ENCODE data around the gene IL3RA.
A peak's percentile ranks its signal among the peaks of the same experiment; 100 is the strongest.

The IL3RA gene

DNA sequence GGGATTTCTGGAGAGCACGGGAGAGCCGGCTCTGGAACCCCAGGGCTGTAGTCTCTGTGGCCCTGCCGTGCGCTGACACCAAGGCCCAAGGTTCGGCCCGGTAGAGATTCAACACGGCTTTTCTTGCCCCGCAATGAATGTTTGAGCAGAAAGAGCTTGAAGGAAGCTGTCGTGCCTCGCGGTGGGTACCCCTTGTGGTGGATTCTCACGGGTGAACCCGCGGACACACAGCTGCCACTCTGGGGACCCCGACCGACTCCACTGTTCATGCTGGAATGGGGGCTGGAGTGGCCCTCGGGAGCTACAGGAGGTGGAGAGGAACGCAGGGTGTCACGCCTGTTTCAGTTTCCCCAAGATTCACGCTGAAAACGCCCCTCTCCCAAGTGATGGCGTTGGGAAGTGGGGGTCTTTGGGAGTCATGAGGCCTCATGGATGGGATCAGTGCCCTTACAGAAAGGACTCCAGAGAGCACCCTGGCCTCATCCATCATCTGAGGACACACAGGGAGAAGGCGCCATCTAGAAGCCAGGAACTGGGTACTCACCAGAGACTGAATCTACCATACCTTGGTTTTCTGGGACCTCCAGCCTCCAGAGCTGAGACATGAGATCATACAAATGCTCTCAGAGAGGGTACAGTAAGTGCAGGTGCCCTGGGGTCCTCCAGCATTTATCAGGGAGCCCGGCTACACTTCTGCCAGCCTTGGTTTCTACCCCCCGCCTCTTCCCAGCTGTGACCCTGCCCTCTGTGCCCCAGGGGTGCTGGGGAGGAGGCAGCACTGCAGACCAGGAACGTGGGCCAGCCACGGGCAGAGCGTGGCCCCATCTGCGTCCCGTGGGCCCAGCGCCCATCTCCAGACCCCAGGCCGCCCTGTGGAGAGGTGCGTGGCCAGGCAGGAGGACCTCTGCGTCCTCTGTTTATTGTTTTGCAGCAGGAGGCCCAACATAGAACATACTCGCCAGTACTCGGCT is 49.0 kb downstream of the IL3RA start:
- no peak for DNase-seq

DNA sequence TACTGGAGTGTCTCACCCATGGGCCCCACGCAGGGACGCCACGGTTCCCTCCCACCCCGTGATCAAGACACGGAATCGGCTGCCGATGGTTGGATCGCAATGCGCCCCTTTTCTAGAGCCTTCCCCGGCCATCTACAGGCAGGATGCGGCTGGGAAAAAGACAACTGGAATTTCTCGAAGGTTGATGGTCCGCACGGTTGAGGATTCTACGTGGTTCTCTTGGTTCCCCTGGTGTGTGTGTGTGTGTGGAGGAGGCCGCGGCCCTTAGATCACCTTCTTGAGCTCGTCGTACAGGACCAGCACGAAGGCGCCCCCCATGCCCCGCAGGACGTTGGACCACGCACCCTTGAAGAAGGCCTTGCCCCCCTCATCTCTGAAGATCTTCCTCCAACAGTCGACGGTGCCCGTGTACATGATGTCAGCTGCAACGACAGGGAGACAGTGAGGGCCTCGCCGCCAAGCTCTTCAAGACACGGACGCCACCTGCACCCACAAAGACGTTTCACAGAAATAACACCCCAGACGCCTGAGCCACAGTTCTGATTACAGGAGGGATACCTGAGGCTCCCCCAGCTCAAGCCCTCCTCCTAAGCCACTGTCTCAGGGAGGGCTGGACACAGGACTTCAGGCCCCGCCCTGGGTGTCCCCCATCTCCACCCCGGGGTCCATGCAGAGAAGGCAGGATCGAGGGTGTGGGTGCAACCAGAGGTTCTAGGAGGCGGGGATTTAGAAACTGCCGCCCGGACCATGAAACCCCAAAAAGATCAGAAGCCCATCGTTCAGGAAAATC is 49.9 kb downstream of the IL3RA start:
- no peak for DNase-seq

DNA sequence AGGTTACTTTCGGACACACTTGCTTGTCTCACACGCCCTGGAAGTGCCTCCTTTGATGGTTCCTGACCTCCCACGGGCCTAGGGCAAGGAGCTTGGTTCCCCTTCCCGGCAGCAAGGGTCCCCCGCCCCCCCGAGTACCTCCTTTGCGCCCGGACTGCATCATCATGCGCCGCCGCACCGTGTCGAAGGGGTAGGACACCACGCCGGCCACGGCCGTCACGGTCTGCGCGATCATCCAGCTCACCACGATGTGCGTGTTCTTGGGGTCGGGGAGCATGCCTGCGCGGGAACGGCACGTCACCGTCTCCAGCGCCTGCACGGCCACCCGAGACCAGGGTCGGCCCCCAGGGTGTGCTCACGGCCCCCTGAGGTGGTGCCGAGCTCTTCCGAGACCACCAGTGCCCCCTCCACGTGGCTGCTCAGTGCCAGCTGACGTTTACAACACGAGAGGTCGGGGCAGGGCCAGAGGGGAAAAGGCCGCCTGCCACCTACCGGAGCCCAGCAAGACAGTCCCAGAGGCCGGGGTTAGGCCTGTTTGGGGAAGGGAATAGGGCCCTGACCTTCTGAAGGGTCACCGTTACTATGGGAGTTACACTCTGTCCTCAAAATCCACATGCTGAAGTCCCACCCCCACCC is 50.7 kb downstream of the IL3RA start:
- DNase-seq = no peak

DNA sequence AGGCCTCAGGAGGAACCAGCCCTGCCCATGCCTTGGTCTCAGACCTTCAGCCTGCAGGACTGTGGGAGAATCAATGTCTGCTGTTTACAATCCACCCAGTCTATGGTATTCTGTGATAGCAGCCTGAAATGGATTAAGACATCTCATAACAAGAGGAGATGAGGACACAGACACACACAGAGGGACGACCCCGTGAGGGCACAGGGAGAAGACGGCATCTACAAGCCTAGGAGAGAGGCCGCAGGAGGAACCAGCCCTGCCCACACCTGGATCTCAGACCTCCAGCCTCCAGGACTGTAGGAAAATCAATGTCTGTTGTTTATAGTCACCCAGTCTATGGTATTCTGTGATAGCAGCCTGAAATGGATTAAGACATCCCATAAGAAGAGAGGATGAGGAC is 52.1 kb downstream of the IL3RA start:
- no peak for DNase-seq

DNA sequence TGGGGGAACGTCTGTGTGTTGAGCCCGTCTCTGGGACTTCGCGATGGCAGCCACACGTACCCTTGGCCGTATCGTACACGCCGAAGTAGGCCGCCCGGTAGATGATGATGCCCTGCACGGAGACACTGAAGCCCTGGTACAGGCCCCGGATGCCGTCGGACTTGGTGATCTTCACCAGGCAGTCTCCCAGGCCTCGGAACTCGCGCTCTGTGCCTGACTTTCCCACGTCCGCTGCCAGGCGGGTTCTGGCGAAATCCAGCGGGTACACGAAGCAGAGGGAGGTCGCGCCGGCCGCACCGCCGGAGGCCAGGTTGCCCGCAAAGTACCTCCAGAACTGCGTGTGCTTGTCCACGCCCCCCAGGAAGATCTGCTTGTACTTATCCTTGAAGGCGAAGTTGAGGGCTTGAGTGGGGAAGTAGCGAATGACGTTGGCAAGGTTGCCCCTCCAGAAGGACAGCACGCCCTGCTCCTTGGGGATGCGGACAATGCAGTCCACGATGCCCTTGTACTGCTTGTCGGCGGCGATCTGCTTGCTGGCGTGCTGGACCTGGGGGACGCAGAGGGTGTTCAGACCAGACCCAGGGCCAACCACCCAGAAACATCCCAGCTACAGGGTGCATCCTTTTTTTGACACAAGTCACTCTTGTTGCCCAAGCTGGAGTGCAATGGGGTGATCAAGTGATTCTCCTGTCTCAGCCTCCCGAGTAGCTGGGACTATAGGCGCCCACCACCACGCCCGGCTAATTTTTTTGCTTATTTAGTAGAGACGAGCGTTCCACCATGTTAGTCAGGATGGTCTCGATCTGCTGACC is 52.8 kb downstream of the IL3RA start:
- DNase-seq = no peak

DNA sequence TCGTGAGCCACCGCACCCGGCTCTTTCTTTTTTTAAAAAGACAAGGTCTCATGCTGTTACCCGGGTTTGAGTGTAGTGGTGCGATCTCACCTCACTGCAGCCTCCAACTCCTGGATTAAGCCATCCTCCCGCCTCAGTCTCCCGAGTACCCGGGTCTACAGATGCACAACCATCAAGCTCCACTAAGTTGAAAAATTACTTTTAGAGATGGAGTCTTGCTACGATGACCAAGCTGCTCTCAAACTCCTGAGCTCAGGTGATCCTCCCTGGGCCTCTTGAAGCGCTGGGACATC is 53.4 kb downstream of the IL3RA start:
- DNase-seq = no peak

DNA sequence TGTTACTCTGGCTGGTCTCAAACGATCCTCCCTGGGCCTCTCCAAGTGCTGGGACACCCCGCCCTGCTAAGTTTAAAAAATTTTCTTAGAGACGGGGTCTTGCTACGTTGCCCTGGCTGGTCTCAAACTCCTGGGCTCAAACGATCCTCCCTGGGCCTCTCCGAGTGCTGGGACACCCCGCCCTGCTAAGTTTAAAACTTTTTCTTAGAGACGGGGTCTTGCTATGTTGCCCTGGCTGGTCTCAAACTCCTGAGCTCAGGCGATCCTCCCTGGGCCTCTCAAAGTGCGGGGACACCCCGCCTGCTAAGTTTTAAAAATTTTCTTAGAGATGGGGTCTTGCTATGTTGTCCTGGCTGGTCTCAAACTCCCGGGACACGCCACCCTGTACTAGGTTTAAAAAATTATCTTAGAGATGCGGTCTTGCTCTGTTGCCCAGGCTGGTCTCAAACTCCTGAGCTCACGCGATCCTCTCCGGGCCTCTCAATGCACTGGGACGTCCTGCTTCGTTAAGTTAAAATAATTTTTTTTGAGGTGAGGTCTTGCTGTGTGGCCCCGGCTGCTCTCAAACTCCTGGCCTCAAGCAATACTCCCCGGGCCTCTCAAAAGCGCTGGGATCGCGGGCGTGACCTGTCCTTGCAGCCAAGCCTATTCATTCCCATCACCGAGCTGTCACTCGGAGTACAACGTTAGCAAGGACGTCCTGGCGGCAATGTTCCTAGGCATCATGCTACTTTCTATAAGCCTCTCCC is 54.2 kb downstream of the IL3RA start:
- no peak for DNase-seq

DNA sequence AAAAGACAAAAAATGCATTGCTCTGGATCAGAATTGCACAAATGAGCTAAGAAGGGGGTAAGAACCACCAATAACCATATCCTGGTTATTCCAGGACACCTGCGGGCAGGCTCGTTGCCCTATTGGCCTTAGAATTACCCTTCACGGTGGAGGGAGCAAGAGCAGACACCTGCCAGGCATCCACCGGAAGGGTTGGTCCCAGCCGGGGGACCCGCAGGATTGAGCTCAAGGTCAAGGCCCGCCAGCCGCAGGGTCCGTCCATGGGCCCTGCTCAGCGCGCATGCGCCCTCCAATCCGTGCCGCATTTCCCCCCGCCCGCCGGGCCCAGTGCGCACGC is 54.8 kb downstream of the IL3RA start:
- DNase-seq = no peak

DNA sequence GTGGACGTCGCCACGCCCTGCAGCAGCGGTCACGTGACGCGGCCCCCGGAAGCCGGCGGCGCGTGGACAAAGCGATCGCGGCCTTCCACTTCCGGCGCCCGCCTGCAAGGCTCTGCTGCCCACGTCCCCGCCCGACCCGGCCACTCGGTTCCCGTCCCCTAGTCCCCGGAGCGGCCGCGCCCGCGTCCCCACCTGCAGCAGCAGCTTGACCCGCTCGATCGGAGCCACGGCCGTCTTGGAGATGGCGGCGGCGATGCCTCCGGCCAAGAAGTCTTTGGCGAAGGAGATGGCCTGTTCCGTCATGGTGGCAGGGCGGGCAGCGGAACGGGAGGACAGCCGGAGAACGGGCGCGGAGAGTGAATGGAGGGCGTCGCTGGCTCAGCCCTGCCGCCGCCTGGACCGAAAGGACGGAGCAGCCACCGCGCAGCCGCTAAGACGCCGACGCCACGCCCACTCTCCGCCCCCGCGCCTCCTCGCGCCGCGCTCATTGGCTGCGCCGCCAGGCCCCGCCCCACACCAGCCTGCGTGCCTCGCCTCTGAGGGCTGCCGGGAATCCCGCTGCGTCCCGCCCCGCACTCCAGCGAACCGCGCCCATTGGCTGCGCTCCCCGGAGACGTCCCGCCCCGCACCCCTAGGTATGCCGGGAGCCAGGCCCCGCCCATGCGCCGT is 55.3 kb downstream of the IL3RA start, which contains the start of gene SLC25A6:
Gene SLC25A6 (minus strand): TSS at position 407 of the 669 bp plus-strand sequence. CDS start 104 bp downstream, at position 303.
- DNase-seq = peak; percentile 99

DNA sequence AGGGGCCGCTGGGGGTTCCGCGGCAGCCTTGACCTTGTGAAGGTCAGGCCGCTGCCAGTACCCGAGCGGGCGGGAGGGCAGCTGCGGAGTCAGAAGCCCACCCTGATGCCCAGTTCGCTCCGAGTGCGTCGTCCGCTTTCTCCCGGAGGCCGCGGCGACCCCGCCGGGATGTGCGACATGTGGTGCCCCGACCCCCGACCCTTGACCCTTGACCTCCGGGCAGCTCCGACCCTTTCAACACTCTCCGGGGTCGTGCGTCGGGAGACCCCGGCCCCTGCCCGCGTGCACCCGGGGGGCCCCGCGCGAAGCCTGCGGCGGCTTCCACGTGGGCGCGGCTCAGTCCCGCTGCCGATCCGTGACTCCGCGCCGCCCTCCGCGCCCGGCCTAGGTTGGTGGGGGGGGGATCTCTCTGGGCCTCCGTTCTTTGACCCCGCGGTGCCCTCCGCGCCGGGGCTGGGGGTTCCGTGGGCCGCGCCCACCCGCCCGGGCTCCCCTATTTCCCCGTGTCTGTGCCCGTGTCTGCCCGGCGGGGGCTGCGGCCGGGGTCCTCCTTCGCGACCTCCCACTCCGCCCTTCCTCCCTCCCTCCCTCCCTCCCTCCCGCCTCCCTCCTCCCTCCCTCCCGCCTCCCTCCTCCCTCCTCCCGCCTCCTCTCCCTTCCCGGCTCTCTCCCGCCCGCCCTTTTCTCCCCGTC is 55.9 kb downstream of the IL3RA start:
- no peak for DNase-seq

DNA sequence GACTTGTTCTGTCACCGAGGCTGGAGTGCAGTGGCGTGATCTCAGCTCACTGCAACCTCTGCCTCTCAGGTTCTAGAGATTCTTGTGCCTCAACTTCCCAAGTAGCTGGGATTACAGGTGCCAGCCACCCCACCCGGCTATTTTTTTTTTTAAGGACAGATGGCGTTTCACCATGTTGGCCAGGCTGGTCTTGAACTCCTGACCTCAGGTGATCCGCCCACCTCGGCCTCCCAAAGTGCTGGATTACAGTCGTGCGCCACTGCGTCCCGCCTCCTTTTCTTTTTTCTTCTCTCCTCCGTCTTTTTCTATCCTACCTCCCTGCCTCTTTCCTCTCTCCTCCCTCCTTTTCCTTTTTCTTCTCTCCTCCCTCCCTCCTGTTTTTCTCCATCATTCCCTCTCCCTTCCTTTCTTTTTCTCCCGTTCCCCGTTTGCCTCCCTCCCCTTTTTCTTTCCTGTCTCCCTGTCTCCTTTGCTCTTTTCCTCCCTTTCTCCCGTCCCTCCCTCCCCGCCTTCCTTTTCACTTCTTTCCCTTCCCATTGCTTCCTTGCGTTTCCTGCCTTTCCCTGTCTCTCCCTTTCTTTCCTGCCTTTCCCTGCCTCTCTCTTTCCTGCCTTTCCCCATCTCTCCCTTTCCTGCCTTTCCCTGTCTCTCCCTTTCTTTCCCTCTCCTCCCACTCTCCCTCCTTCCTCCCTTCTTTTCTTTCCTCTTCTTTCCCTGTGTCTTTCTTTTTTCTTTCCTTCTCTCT is 57.5 kb downstream of the IL3RA start:
- DNase-seq = no peak

DNA sequence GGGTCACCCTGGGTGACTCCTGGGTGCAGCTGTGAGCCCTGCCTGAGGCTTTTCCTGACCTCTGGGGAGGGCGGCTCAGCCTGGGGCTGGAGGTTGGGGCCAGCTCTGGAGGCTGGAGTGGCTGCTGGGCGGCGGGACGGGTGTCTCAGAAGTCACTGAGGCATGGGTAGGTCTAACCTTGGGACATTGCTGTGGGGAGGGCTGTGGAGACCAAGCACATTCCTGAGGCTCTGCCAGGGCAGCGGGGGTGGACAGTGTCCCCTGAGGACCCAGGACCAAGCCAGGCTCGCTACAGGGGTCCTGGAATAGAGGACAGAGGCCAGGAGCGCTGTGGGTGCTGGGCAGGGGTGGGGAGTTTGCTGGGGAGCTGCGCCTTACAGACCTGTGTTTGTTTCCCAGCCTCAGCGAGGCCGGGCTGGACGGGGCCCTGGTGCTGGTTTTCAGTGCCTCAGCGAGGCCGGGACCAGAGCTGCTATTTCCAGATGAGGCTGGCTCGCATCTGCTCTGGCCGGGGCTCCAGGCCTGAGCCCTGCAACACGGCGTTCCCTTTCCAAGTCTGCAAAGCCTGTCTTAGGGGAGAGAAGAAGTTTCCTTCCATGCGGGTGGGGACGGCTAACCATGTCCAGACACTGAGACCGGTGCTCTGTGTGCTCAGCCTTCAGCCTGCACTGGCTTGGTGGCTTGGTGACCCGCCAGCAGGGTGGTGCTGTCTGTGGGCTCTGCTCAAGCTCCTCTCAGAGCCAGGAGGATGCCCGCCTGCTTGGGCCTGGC is 58.3 kb downstream of the IL3RA start:
- DNase-seq = no peak

DNA sequence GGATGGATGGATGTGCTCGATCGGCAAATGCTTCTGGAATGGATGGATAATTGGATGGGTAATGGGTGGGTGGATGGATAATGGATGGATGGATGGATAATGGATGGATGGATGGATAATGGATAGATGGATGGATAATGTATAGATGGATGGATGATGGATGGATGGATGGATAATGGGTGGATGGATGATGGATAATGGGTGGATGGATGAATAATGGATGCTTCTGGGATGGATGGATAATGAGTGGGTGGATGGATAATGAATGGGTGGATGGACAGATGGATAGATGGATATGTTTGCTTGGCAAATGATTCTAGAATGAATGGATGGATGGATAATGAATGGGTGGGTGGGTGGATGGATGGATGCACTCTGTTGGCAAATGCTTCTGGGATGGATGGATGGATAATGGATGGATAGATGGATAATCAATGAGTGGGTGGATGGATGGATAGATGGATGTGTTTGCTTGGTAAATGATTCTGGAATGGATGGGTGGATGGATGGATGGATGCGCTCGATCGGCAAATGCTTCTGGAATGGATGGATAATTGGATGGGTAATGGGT is 59.1 kb downstream of the IL3RA start:
- DNase-seq = no peak

DNA sequence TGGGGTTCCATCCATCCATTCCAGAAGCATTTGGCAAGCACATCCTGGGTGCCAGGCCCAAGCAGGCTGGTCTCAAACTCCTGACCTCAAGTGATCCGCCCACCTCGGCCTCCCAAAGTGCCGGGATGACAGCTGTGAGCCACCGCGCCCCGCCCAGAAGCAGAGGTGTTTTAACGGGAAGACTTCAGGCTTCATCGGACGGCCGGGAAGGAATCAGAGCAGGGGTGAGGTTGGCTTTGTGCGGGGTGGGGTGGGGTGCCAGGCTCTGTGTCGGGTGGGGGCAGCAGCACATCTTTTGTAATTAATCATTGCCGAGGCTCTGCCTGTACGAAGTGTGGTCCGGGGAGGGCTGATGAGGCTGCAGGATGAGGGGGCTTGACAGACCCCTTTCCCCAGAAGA is 60.4 kb downstream of the IL3RA start:
- no peak for DNase-seq

DNA sequence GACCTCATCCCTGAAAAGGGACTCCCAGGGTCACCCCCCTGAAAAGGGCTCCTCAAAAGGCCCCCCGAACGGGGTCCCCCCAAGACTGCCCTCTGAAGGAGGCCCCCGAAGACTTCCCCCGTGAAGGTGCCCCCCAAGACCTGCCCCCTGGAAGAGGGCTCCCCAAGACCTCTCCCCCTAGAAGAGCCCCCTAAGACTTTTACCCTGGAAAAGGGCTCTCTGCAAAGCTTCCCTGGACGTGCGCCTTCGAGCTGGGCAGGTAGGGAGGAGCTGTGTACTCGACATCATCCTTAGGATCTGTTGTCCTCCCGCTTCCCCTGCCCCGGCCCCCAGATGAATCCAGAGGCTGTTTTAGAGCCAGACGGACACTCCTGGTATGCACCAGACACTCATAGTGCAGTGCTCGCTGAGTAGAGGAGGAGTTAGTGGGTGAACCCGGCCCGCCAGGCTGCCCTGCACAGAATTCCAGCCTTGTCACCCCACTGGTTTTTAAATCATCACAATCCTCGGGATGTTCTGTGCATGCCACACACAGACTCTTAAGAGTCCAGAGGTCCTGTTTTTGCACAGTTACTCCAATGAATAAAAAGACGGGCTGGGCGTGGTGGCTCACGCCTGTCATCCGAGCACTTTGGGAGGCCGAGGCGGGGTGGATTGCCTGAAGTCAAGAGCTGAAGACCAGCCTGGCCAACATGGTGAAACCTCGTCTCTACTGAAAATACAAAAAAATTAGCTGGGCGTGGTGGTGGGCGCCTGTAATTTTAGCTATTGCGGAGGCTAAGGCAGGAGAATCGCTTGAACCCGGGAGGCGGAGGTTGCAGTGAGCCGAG is 61.1 kb downstream of the IL3RA start:
- DNase-seq = no peak

DNA sequence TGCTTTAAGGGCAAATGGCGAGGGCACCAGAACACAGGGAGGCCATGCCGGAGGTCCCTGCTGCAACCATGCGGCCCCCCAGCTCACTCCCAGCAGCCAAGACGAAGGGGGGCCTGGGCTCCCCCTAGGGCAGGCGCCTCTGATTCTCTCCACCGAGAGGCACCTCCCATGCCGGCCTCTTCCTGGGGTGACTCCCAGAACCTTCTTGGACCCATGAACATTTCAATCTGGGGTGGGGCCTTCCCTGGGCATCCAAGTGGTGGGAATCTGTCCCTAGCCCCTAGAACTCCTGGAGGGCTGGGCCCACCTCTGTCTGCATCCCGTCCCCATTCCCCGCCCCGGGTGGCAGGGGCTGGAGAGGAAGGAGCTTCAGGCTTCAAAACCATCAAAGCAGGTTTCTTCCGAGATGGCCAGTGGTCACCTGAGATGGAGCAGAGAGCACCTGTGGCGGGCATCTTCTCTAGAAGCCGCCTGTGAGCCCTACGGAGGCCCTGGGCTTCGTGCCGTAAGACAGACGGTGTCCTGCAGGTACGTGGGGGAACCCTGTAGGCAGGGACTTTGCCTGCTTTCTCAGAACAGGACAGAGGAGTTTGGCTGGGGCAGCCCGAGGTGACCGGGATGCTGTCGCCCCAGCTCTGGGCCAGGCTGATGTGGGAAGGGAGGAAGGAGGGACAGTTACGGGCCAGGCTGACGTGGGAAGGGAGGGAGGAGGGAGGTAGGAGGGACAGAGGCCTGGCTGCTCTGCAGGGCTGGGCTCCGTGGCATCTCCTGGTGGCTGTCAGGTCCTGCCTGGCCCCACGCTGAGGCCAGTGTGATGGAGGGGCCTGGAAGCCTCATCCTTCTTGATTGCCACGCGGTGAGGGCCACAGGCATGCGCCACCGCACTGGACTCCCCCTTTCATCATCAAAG is 62.1 kb downstream of the IL3RA start:
- no peak for DNase-seq

DNA sequence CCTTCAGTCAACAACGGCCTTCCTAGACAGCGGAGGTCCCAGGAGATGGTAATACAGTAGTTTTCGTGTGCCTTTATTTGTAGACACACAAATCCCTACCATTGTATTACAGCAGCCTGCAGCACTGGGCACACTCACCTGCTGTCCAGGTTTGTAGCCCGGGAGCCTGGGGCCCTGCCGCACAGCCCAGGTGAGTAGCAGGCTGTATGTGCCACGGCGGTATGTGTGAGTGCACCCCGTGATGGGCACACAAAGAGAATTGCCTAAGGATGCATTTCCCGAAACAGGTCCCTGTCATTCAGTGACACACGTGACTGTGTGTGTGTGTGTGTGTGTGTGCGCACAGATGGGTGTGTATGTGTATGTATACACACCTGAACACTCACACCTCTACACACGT is 63.5 kb downstream of the IL3RA start:
- DNase-seq = no peak
